ENCODE data around the gene METTL9. TPM values are rescaled to one million over a fixed set of nuclear protein-coding genes. Genes with fewer than 3 reads are reported as not detected.
A peak's percentile ranks its signal among the peaks of the same experiment; 100 is the strongest.
"Not testable (repeated sequence)": the region's sequence is repeated elsewhere in the genome, so short reads cannot be mapped to it uniquely, and the experiment has no call there.

Gene METTL9
- total RNA-seq, 4 donors from 2014 or later, result 97.0 to 118 (median 108) TPM

DNA sequence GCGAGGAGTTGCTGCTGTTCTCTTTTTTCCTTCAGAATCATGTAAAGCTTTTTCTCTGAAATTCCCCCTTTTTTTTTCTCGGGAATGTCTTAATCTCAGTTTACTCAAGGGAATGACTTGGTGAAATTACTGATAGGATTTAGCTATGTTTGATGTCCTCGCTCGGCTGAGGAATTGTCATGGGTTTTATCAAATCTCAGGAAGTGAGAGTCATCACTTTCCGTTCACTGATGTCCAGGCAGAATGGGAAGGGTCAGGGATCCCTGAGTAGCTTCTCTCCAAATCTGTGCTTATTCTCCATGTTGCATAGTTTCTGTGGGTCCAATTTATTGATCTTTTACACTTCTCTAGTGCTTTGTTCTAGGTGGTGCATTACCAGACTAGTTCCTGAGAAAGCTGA lies 46.7 kb downstream of the METTL9 start:
- ATAC-seq, result no peak
- H3K4me3 ChIP-seq, result no peak overlapping the region
- H3K27ac ChIP-seq, result peak overlapping the region in 2 of 4 donors; percentile 7 to 59
- WGBS, 2 donors (ENCODE audit: low coverage in 1 of 2), result 27 to 90% methylated on average over 2 to 5 of the region's 5 CpGs
- no peaks in the 10 kb centered on the region for H3K9me3 ChIP-seq
- no peaks in the 10 kb centered on the region for H3K36me3 ChIP-seq
- TF ChIP-seq, protein P1, sequence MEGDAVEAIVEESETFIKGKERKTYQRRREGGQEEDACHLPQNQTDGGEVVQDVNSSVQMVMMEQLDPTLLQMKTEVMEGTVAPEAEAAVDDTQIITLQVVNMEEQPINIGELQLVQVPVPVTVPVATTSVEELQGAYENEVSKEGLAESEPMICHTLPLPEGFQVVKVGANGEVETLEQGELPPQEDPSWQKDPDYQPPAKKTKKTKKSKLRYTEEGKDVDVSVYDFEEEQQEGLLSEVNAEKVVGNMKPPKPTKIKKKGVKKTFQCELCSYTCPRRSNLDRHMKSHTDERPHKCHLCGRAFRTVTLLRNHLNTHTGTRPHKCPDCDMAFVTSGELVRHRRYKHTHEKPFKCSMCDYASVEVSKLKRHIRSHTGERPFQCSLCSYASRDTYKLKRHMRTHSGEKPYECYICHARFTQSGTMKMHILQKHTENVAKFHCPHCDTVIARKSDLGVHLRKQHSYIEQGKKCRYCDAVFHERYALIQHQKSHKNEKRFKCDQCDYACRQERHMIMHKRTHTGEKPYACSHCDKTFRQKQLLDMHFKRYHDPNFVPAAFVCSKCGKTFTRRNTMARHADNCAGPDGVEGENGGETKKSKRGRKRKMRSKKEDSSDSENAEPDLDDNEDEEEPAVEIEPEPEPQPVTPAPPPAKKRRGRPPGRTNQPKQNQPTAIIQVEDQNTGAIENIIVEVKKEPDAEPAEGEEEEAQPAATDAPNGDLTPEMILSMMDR (IDR thresholded peaks at IDR 0.05), result no peak
- no peak for TF ChIP-seq POLR2A (IDR thresholded peaks at IDR 0.05)
- TF ChIP-seq EP300 (IDR thresholded peaks at IDR 0.05), result no peak
- no peak for TF ChIP-seq POLR2AphosphoS5 (IDR thresholded peaks at IDR 0.05)
- no peaks in the 10 kb centered on the region for H3K27me3 ChIP-seq
- H3K4me1 ChIP-seq, result peaks cover 0 to 43% (median 4%) of the 10 kb centered on the region in 3 donors

DNA sequence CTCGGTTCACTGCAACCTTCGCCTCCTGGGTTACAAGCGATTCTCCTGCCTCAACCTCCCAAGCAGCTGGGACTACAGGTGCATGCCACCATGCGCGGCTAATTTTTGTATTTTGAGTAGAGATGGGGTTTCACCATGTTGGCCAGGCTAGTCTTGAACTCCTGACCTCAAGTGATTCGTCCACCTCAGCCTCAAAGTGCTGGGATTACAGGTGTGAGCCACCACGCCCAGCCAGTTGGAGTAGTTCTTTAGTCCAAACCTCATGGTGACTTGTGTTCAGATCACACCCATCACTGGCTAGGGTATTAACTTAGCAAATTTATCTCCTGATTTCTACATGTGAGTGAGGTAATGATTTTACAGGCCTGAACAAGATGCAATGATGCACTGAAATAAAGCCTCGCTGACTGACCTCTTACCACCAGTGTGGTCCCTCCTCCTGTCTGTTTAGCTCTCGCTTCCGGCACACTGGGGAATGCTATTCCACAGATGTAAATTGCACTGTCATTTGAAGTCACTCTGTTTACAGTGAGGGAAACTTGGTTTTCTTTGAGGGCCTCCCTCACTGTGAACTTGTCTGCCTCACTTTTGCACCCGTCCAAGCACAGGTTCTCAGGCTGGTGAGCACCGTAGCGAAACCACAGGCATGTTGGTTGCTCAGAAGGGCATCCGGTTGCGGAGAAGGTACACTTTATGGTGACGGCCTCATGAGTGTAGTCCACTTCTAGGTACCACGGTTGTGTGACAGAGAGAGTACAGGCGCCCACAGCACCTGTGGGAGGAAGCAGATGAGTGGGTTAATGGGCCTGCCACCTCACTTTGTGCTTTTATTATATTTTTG lies 47.6 kb downstream of the METTL9 start:
- TF ChIP-seq POLR2A (IDR thresholded peaks at IDR 0.05) (no peak), POLR2AphosphoS5 (IDR thresholded peaks at IDR 0.05) (no peak), EP300 (IDR thresholded peaks at IDR 0.05) (no peak)
- TF ChIP-seq, protein P1 (IDR thresholded peaks at IDR 0.05), result no peak
- H3K27ac ChIP-seq, result no peak overlapping the region
- H3K36me3 ChIP-seq, result no peaks in the 10 kb centered on the region
- ATAC-seq, result no peak
- no peaks in the 10 kb centered on the region for H3K9me3 ChIP-seq
- peaks cover 0 to 43% (median 4%) of the 10 kb centered on the region in 3 donors for H3K4me1 ChIP-seq
- H3K4me3 ChIP-seq, result no peak overlapping the region
- H3K27me3 ChIP-seq, result no peaks in the 10 kb centered on the region
- 88 to 96% methylated on average over 3 to 11 of the region's 18 CpGs for WGBS, 2 donors (ENCODE audit: low coverage in 1 of 2)

DNA sequence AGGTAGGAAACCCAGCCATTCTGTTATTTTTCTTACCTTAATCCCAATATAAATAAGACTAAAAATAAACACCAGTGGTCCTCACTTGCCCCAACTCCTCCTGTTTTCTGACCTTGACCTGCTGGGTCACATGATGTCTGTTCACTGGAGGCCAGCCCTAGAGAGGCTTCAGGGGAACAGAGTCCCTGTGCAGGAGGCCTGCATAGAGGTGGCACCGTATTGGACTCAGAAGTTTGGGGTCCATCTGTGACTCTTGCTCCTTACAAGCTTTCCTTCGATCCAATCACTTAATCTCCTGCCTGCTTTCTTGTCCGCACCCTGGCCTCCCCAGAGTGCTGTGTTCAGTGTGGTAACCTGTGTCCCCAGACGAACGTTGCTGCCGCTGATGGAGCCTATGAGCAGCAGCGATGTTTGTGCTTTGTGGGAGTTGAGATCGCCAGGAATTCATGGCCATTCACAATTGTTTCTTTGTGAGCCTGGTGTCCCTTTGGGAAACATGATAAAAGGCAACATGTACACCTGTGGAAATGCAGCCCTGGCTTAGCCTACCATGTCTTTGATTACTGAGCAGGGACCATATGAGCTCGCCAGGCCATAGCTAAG lies 48.3 kb downstream of the METTL9 start:
- no peaks in the 10 kb centered on the region for H3K9me3 ChIP-seq
- TF ChIP-seq EP300 (IDR thresholded peaks at IDR 0.05) (no peak), POLR2A (IDR thresholded peaks at IDR 0.05) (no peak), POLR2AphosphoS5 (IDR thresholded peaks at IDR 0.05) (no peak)
- TF ChIP-seq, protein P1 (IDR thresholded peaks at IDR 0.05), result no peak
- no peaks in the 10 kb centered on the region for H3K27me3 ChIP-seq
- no peaks in the 10 kb centered on the region for H3K36me3 ChIP-seq
- H3K4me1 ChIP-seq, result peaks cover 0 to 40% (median 4%) of the 10 kb centered on the region in 3 donors
- 85% methylated on average over 9 of the region's 9 CpGs; no CpG with 5 or more reads in 1 of the 2 donors for WGBS, 2 donors (ENCODE audit: low coverage in 1 of 2)
- H3K4me3 ChIP-seq, result no peak overlapping the region
- no peak for ATAC-seq
- no peak overlapping the region for H3K27ac ChIP-seq

DNA sequence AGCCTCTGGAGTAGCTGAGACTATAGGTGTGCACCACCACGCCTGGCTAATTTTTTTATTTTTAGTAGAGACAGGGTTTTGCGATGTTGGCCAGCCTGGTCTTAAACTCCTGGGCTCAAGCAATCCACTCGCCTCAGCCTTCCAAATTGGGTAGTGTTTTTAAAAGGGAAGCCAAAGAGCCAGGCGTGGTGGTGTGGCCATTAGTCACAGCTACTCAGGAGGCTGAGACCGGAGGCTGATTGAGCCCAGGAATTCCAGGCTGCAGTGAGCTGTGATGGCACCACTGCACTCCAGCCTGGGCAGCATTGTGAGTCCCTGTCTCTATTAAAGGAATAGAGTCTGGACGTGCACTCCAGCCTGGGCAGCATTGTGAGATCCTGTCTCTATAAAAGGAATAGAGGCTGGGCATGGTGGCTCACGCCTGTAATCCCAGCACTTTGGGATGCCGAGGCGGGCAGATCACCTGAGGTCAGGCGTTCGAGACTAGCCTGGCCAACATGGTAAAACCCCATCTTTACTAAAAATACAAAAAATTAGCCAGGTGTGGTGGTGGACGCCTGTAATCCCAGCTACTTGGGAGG lies 50.5 kb downstream of the METTL9 start:
- not testable (repeated sequence) for H3K36me3 ChIP-seq, H3K27me3 ChIP-seq, H3K9me3 ChIP-seq, H3K4me3 ChIP-seq, ATAC-seq, H3K27ac ChIP-seq
- 92 to 93% methylated on average over 3 to 11 of the region's 12 CpGs for WGBS, 2 donors (ENCODE audit: low coverage in 1 of 2)
- peaks cover 0 to 24% (median under 1%) of the 10 kb centered on the region in 3 donors for H3K4me1 ChIP-seq

DNA sequence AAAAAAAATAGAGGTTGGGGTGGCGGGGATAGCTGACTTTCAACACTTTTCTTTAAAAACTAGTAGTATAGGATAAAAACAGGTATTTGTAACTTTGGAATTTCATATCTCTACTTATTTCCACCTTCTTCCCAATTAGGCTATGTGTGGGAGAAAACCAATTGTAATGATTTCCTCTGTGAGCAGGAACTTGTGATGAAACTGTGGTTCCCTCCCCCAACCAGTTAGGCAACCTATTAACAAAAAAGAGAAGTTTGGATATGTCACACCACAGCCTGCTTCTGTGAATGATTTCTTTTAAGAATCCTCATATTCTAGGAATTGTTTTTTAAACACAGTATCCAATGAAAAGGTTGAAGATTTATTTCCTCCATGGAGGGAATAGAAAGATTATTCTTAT lies 51.1 kb downstream of the METTL9 start:
- WGBS, 2 donors (ENCODE audit: low coverage in 1 of 2), result 85 to 100% methylated on average over 1 of the region's 1 CpG
- Histone ChIP-seq H3K27me3 (no peaks in the 10 kb centered on the region), H3K4me1 (peaks cover 0 to 20% (median 0%) of the 10 kb centered on the region in 3 donors), H3K4me3 (no peak overlapping the region), H3K9me3 (no peaks in the 10 kb centered on the region), H3K27ac (no peak overlapping the region), H3K36me3 (peaks cover 0 to 8% of the 10 kb centered on the region in 2 donors)
- TF ChIP-seq POLR2AphosphoS5 (IDR thresholded peaks at IDR 0.05), result no peak
- no peak for TF ChIP-seq POLR2A (IDR thresholded peaks at IDR 0.05)
- TF ChIP-seq EP300 (IDR thresholded peaks at IDR 0.05), result no peak
- TF ChIP-seq, protein P1 (IDR thresholded peaks at IDR 0.05), result no peak
- ATAC-seq, result no peak

All from gastroesophageal sphincter (tissue), 4 donors.